Large intestine (tissue), 3 donors: Measurements from ENCODE around the gene TIMP3. TPM values are rescaled to one million over a fixed set of nuclear protein-coding genes. Genes with fewer than 3 reads are reported as not detected.

ENCODE experiments used
- DNase-seq, 2 donors: peaks; one replicate each; pipeline versions ENCODE4 v3.0.0 to v3.0.0-alpha.2; 2013
- H3K27ac ChIP-seq: one replicate; pipeline ENCODE4 v1.5.1; 2013; ENCODE audit warnings: low read length
- H3K27me3 ChIP-seq: 2 replicates; pipeline ENCODE4 v1.6.1; 2013; ENCODE audit warnings: low read length; ENCODE audit not compliant: control insufficient read depth, insufficient read depth
- H3K36me3 ChIP-seq: 2 replicates; pipeline ENCODE4 v1.6.1; 2013; ENCODE audit warnings: low read length; ENCODE audit not compliant: control insufficient read depth, insufficient read depth
- H3K4me1 ChIP-seq: one replicate; pipeline ENCODE4 v1.6.1; 2013; ENCODE audit warnings: low read length; ENCODE audit not compliant: control insufficient read depth, insufficient read depth
- H3K4me3 ChIP-seq: one replicate; pipeline ENCODE4 v1.5.1; 2013; ENCODE audit warnings: low read length
- H3K9me3 ChIP-seq: one replicate; pipeline ENCODE4 v1.6.1; 2013; ENCODE audit warnings: mild to moderate bottlenecking, low read depth, low read length, moderate library complexity; ENCODE audit not compliant: control insufficient read depth
- WGBS: methylation state at CpG from one replicate; pipeline ENCODE4 v1.1.5; 2013; ENCODE audit warnings: low lambda C conversion rate; ENCODE audit not compliant: insufficient coverage; 5-methylcytosine and 5-hydroxymethylcytosine counted together
- polyA plus RNA-seq: library from polyadenylated mRNA; unstranded; fragments of 120-200 nt; gene quantifications from one replicate; pipeline ENCODE4 v1.2.1, GENCODE V29; 2013

TIMP3 gene
- polyA plus RNA-seq, 1 donor = 52.6 TPM

DNA sequence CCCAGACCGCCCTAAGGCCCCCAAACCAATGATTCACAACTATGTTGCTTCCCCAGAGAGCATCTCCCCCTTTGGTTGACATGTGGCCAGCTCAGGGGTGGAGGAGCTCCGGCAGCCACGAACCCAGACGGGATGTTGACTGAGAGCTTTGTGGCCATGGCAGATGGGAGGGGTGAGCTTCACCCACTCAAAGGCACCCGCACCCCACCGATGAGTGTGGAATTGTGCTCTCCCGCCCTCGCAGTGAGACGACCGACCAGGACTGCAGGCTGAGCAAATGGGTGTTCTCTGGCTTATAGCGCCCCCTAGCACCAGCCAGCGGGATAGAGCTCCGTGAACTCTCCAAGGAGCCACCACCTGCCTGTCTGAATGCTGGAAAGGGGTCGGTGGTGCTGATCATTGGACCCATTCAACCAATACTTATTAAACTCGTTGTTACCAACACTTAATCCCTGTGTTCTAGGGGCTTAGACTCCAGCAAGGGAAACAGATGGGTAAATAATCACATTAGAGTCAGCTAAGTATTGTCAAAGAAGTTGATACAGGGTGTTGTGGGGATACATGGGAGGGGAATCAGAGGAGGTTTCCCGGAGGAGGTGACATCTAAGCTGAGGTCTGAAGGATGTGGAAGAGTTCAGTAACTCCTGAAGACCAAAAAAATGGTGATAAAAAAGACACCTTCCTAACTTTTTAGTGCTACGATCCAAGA, 4.5 kb upstream of the TIMP3 start:
- no peaks in the 10 kb centered on the region for H3K9me3 ChIP-seq
- peaks cover 10% of the 10 kb centered on the region for H3K4me1 ChIP-seq
- no peaks in the 10 kb centered on the region for H3K36me3 ChIP-seq
- 40% methylated on average over 2 of the region's 17 CpGs for WGBS
- no peaks in the 10 kb centered on the region for H3K27me3 ChIP-seq
- no peak overlapping the region for H3K27ac ChIP-seq
- H3K4me3 ChIP-seq = no peak overlapping the region
- peak in 1 of 2 donors; percentile 58 for DNase-seq

DNA sequence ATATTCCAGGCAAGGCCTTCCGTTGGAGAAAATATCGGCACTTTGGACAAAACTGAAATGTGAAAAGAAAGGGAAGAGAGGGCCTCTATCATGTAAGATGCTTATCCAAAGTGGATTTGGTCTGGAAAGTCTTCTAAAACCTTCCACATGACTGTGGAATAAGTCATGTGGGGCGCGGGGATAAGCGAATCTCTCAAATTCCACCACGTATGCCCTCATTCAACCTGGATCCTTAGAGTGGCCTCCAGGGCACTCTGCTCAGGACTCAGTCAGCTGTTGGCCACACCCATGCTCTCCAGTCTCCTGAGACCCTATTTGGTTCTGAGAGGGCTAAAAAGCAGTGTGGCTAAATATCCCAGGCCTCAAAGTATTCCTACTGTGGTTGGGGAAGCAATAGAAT, 2.0 kb upstream of the TIMP3 start:
- DNase-seq = no peak
- Histone ChIP-seq H3K4me1 (peaks cover 24% of the 10 kb centered on the region), H3K9me3 (no peaks in the 10 kb centered on the region), H3K4me3 (no peak overlapping the region), H3K27me3 (no peaks in the 10 kb centered on the region), H3K36me3 (no peaks in the 10 kb centered on the region), H3K27ac (peak overlapping the region; percentile 34)
- WGBS = no CpG with 5 or more reads among the region's 6 CpGs

DNA sequence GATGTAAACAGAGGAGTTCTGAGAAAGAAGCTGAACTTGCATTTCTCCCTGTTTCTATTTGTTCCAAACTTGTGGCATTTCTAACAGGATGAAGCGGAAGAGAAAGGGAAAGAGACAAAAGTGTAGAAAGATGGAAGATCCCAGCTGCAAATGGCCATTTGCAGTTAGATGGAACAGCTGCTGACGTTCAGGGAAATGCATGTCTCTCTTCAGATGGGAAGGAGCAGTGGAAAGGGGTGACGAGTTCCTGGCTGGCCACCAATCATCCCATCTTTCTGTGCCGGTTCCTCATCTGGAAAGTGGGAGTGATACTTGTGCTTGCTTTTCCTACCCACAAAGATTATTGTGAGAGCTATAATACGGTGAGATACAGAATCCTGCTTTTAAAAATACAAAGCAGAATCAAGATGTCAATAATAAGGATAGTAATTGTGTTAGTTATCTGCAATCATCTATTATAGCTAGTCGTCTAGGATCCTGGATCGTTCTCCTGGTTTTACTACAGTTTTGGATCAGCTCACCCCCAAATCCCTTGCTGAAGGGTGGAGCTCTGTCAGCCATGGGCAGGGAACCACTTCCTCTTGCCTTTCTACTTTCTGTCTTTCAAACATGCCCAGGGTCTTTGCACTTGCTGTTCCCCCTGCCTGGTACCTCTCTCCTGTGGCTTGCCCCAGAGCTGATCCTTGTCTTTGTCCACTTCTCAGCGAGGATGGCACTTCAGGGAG, 1.2 kb upstream of the TIMP3 start:
- 80% methylated on average over 1 of the region's 8 CpGs for WGBS
- no peak for DNase-seq
- H3K36me3 ChIP-seq = no peaks in the 10 kb centered on the region
- no peaks in the 10 kb centered on the region for H3K9me3 ChIP-seq
- peak overlapping the region; percentile 34 for H3K27ac ChIP-seq
- peaks cover 16% of the 10 kb centered on the region for H3K4me1 ChIP-seq
- H3K27me3 ChIP-seq = no peaks in the 10 kb centered on the region
- no peak overlapping the region for H3K4me3 ChIP-seq

DNA sequence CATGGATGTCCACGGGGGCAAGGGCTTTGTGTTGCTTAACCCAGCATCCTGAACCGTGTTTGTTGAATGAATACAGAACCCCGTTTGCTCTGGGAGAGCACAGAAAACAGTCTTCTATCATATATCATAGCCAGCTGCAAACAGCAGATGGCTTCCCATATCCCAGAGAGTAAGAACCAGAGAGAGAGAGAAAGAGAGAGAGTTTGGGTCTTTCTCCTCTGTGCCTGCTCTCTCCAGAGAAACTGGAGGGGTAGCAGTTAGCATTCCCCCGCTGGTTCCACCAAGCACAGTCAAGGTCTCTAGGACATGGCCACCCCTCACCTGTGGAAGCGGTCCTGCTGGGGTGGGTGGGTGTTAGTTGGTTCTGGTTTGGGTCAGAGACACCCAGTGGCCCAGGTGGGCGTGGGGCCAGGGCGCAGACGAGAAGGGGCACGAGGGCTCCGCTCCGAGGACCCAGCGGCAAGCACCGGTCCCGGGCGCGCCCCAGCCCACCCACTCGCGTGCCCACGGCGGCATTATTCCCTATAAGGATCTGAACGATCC, 440 bp upstream of the TIMP3 start:
- Histone ChIP-seq H3K27ac (peak overlapping the region; percentile 63), H3K36me3 (no peaks in the 10 kb centered on the region), H3K9me3 (no peaks in the 10 kb centered on the region), H3K4me1 (peaks cover 16% of the 10 kb centered on the region), H3K4me3 (peak overlapping the region; percentile 42), H3K27me3 (no peaks in the 10 kb centered on the region)
- DNase-seq = peak in 1 of 2 donors; percentile 27
- WGBS = no CpG with 5 or more reads among the region's 21 CpGs

- Histone ChIP-seq H3K4me3 (peak overlapping the region; percentile 54), H3K27me3 (no peaks in the 10 kb centered on the region), H3K4me1 (peaks cover 20% of the 10 kb centered on the region), H3K27ac (no peak overlapping the region), H3K36me3 (no peaks in the 10 kb centered on the region), H3K9me3 (no peaks in the 10 kb centered on the region)
- WGBS = no CpG with 5 or more reads among the region's 15 CpGs
- DNase-seq = peak in 1 of 2 donors; percentile 48
These were observed 796 bp downstream of the TIMP3 start for GRCh38 chr22:32802237-32802765.

GRCh38 chr22:32803020-32803737, 1.7 kb downstream of the TIMP3 start:
- Histone ChIP-seq H3K27ac (no peak overlapping the region), H3K4me3 (peak overlapping the region; percentile 54), H3K36me3 (no peaks in the 10 kb centered on the region), H3K9me3 (no peaks in the 10 kb centered on the region), H3K27me3 (no peaks in the 10 kb centered on the region), H3K4me1 (peaks cover 27% of the 10 kb centered on the region)
- WGBS = 20% methylated on average over 1 of the region's 7 CpGs
- peak in 1 of 2 donors; percentile 39 for DNase-seq

GRCh38 chr22:32803738-32804435, 2.4 kb downstream of the TIMP3 start:
- H3K9me3 ChIP-seq = no peaks in the 10 kb centered on the region
- H3K27ac ChIP-seq = no peak overlapping the region
- peaks cover 34% of the 10 kb centered on the region for H3K4me1 ChIP-seq
- no peak for DNase-seq
- H3K27me3 ChIP-seq = no peaks in the 10 kb centered on the region
- 80% methylated on average over 1 of the region's 13 CpGs for WGBS
- H3K36me3 ChIP-seq = no peaks in the 10 kb centered on the region
- H3K4me3 ChIP-seq = peak overlapping the region; percentile 54

DNA sequence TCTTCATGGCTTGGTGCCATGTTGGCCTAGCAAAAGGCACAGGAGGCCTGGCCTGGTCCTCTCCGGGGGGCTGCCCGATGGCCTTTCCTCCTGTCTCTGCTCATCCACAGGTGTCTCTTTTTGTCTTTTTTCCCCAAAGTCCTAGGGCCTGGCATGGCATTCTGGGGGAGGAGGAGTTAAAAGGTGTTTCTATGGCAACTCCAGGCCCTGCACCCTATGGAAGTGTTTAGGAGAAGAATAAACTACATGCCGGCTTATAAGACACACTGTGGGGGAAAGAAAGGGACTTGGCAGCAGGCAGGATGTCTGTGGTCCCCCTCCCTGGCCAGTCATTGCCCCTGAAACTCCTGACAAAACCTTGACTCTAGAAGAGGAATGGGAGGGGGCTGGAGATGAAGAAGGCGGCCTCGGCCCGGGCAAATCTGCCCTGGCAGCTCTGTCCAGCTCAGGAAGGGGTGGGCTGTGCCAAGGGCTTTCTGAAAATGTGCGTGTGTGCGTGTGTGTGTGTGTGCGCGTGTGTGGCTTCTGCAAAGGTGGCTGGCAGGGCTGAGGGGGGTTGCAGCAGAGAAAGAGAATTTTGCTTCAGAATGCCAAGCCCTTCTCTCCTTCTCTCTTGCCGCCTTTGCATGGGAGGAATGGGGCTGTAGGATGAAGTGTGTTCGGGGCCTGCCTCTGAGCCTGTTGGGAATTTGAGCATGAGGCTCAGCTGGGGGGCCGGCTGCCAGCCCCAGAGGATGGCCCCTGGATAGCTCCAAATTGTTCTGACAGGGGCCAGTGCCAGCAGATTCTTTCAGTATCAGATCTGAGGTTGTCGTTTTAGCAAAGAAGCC, 3.2 kb downstream of the TIMP3 start:
- H3K4me1 ChIP-seq = peaks cover 38% of the 10 kb centered on the region
- H3K9me3 ChIP-seq = no peaks in the 10 kb centered on the region
- H3K27me3 ChIP-seq = no peaks in the 10 kb centered on the region
- no peak overlapping the region for H3K27ac ChIP-seq
- no peak overlapping the region for H3K4me3 ChIP-seq
- no CpG with 5 or more reads among the region's 14 CpGs for WGBS
- DNase-seq = no peak
- no peaks in the 10 kb centered on the region for H3K36me3 ChIP-seq

- Histone ChIP-seq H3K36me3 (no peaks in the 10 kb centered on the region), H3K9me3 (no peaks in the 10 kb centered on the region), H3K4me1 (peaks cover 45% of the 10 kb centered on the region), H3K4me3 (no peak overlapping the region), H3K27ac (no peak overlapping the region), H3K27me3 (no peaks in the 10 kb centered on the region)
- DNase-seq = no peak
- WGBS = no CpG with 5 or more reads among the region's 4 CpGs
These were observed 3.9 kb downstream of the TIMP3 start for GRCh38 chr22:32805361-32805881.
